GM12872 (cell line): ENCODE results near the gene NBR1.
A peak's percentile ranks its signal among the peaks of the same experiment; 100 is the strongest.

Experiments used
- TF ChIP-seq, protein P1 (sequence below): IDR thresholded peaks from 3 replicates; pipeline ENCODE4 v1.5.1; 2011; ENCODE audit warnings: low read depth, mild to moderate bottlenecking, low read length, moderate library complexity; ENCODE audit not compliant: insufficient read depth

Gene NBR1, protein sequence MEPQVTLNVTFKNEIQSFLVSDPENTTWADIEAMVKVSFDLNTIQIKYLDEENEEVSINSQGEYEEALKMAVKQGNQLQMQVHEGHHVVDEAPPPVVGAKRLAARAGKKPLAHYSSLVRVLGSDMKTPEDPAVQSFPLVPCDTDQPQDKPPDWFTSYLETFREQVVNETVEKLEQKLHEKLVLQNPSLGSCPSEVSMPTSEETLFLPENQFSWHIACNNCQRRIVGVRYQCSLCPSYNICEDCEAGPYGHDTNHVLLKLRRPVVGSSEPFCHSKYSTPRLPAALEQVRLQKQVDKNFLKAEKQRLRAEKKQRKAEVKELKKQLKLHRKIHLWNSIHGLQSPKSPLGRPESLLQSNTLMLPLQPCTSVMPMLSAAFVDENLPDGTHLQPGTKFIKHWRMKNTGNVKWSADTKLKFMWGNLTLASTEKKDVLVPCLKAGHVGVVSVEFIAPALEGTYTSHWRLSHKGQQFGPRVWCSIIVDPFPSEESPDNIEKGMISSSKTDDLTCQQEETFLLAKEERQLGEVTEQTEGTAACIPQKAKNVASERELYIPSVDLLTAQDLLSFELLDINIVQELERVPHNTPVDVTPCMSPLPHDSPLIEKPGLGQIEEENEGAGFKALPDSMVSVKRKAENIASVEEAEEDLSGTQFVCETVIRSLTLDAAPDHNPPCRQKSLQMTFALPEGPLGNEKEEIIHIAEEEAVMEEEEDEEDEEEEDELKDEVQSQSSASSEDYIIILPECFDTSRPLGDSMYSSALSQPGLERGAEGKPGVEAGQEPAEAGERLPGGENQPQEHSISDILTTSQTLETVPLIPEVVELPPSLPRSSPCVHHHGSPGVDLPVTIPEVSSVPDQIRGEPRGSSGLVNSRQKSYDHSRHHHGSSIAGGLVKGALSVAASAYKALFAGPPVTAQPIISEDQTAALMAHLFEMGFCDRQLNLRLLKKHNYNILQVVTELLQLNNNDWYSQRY

DNA sequence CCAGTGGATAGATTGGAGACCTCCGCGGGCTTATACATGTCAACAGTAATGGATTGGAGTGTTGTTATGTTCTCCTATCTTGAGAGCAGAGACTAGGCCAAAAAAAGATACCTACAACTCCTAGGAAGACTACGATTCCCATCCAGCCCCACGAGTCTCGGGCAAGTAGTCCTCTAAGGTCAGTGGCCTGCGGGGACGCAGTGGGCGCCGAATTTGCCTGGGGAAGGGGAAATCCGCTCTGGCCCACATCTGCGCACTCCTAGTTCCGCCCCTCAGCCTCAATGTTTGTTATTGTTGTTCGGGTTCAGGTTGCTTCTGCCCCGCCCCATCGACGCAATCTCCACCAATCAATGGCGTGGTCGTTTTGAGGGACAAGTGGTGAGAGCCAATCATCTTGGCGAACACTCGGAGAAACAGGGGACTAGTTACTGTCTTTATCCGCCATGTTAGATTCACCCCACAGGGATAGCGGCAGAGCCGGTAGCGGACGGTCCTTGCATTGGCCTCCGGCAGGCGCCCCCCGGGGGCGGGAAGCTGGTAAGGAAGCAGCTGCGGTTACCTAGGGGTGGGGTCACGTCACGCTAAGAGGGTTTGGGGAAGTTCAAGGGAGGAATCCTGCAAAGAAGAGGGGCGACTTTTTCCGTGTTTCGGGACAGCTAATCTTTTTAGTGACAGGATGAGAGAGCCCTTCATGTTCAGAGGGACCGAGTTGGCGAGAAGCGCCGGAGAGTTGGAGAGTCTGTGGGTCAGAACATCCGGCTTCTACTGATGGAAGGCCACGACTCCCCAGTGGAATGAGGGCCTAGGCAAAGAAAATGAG, at the start of gene NBR1:
Gene NBR1 (plus strand): TSS at position 449 of the 820 bp plus-strand sequence. CDS start 4,586 bp downstream, outside the sequence.
- TF ChIP-seq, protein P1, sequence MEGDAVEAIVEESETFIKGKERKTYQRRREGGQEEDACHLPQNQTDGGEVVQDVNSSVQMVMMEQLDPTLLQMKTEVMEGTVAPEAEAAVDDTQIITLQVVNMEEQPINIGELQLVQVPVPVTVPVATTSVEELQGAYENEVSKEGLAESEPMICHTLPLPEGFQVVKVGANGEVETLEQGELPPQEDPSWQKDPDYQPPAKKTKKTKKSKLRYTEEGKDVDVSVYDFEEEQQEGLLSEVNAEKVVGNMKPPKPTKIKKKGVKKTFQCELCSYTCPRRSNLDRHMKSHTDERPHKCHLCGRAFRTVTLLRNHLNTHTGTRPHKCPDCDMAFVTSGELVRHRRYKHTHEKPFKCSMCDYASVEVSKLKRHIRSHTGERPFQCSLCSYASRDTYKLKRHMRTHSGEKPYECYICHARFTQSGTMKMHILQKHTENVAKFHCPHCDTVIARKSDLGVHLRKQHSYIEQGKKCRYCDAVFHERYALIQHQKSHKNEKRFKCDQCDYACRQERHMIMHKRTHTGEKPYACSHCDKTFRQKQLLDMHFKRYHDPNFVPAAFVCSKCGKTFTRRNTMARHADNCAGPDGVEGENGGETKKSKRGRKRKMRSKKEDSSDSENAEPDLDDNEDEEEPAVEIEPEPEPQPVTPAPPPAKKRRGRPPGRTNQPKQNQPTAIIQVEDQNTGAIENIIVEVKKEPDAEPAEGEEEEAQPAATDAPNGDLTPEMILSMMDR: 0 out of 3 replicates have a peak, but pooled peaks have one; percentile 31

DNA sequence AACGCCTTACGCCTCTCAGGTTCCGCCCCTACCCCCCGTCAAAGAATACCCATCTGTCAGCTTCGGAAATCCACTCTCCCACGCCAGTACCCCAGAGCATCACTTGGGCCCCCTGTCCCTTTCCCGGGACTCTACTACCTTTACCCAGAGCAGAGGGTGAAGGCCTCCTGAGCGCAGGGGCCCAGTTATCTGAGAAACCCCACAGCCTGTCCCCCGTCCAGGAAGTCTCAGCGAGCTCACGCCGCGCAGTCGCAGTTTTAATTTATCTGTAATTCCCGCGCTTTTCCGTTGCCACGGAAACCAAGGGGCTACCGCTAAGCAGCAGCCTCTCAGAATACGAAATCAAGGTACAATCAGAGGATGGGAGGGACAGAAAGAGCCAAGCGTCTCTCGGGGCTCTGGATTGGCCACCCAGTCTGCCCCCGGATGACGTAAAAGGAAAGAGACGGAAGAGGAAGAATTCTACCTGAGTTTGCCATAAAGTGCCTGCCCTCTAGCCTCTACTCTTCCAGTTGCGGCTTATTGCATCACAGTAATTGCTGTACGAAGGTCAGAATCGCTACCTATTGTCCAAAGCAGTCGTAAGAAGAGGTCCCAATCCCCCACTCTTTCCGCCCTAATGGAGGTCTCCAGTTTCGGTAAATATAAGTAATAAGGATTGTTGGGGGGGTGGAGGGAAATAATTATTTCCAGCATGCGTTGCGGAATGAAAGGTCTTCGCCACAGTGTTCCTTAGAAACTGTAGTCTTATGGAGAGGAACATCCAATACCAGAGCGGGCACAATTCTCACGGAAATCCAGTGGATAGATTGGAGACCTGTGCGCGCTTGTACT, 45.7 kb upstream of the NBR1 start, which contains the start of gene BRCA1:
Gene BRCA1 (minus strand): TSS at position 232 of the 834 bp plus-strand sequence. CDS start 1,268 bp downstream, outside the sequence.
- TF ChIP-seq, protein P1: no peak

DNA sequence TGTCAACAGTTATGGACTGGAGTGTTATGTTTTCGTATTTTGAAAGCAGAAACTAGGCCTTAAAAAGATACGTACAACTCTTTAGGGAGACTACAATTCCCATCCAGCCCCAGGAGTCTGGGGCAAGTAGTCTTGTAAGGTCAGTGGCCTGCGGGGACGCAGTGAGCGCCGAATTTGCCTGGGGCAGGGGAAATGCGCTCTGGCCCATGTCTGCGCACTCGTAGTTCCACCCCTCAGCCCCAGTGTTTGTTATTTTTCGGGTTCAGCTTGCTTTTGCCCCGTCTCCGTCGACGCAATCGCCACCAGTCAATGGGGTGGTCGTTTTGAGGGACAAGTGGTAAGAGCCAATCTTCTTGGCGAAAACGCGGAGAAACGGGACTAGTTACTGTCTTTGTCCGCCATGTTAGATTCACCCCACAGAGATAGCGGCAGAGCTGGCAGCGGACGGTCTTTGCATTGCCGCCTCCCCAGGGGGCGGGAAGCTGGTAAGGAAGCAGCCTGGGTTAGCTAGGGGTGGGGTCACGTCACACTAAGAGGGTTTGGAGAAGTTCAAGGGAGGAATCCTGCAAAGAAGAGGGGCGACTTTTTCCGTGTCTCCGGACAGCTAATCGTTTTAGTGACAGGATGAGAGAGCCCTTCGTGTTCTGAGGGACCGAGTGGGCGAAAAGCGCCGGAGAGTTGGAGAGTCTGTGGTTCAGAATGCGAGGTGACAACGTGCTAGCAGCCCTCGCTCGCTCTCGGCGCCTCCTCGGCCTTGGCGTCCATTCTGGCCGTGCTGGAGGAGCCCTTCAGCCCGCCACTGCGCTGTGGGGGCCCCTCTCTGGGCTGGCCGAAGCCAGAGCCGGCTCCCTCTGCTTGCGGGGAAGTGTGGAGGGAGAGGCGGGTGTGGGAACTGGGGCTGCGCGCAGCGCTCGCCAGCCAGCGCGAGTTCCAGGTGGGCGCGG, 44.8 kb upstream of the NBR1 start:
- TF ChIP-seq, protein P1: no peak

DNA sequence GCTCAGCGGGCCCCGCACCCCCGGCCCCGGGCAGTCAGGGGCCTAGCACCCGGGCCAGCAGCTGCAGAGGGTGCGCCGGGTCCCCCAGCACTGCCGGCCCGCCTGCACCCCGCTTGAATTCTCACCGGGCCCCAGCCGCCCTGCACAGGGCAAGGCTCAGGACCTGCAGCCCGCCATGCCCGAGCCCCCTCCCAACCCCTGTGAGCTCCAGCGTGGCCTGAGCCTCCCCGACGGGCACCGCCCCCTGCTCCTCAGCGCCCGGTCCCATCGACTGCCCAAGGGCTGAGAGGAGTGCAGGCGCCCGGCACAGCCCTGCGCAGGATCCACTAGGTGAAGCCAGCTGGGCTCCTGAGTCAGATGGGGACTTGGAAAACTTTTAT, 44.1 kb upstream of the NBR1 start:
- TF ChIP-seq, protein P1: no peak

DNA sequence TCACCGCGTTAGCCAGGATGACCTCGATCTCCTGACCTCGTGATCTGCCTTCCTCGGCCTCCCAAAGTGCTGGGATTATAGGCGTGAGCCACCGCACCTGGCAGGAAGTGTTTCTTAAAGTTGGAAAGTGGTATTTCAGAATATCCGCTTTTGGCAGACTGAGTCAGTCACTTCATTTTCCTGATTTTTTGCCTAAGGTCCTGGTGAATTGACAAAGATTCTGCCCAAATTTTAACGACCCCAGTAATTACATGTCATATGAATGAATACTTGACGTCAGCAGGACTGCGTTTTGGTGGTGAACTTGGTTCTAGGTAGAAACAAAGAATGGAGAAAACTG, 41.4 kb upstream of the NBR1 start:
- TF ChIP-seq, protein P1: no peak

DNA sequence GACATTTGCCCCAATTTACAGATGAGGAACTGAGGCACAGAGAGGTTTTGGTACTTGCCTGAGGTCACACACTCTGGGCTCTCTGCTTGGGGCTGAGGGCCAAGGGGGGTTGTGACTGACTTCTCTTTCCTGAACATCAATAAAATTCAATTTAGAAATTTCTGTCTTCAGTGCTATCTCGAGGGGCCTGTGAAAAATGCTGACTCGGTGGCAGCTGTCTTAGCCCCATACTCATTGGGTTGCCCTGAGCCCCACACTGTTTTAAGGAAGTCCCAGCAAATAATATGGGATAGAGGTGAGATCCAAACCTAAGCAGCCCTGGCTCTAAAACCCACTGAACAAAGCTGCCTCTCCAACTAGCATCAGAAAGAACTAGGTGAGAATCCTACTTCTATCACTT, 38.9 kb upstream of the NBR1 start:
- TF ChIP-seq, protein P1: no peak
